Measurements from ENCODE around the gene UTP18. TPM values are rescaled to one million over a fixed set of nuclear protein-coding genes. Genes with fewer than 3 reads are reported as not detected.
"Not testable (repeated sequence)": the region's sequence is repeated elsewhere in the genome, so short reads cannot be mapped to it uniquely, and the experiment has no call there.

The UTP18 gene
- total RNA-seq, 1 donor from 2014 or later: 15.9 TPM

DNA sequence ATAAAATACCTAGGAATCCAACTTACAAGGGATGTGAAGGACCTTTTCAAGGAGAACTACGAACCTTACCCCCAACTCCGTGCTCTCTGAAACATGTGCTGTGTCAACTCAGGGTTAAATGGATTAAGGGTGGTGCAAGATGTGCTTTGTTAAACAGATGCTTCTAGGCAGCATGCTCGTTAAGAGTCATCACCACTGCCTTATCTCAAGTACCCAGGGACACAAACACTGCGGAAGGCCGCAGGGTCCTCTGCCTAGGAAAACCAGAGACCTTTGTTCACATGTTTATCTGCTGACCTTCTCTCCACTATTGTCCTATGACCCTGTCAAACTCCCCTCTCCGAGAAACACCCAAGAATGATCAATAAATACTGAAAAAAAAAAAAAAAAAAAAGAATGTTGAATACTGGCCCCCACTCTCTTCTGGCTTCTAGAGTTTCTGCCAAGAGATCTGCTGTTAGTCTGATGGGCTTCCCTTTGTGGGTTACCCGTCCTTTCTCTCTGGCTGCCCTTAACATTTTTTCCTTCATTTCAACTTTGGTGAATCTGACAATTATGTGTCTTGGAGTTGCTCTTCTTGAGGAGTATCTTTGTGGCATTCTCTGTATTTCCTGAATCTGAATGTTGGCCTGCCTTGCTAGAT, 70.6 kb downstream of the UTP18 start:
- not testable (repeated sequence) for DNase-seq (ENCODE audit: low spot score)

DNA sequence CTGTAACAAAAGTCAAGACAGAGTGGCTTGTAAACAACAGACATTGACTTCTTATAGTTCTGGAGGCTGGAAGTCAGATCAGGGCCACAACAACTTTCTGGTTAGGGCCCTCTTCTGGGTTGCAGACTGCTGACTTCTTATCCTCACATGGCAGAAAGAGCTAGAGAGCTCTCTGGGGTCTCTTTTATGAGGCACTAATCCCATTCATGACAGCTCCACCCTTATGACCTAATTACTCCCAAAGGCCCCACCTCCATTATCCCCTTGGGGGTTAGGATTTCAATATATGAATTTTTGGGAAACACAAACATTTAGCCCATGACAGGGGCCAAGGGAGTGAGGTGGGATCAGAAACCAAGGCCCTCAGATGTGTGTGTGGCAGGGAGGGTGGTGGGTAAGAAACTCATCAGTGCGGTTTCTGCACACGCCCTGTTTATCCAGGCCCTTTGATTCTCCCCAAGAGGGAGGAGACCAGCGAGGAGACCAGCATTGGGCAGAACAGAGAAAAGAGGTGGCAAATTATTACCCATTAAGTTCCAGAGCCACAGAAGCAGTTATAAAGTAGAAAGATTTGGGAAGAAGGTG, 74.8 kb downstream of the UTP18 start:
- DNase-seq (ENCODE audit: low spot score): no peak

DNA sequence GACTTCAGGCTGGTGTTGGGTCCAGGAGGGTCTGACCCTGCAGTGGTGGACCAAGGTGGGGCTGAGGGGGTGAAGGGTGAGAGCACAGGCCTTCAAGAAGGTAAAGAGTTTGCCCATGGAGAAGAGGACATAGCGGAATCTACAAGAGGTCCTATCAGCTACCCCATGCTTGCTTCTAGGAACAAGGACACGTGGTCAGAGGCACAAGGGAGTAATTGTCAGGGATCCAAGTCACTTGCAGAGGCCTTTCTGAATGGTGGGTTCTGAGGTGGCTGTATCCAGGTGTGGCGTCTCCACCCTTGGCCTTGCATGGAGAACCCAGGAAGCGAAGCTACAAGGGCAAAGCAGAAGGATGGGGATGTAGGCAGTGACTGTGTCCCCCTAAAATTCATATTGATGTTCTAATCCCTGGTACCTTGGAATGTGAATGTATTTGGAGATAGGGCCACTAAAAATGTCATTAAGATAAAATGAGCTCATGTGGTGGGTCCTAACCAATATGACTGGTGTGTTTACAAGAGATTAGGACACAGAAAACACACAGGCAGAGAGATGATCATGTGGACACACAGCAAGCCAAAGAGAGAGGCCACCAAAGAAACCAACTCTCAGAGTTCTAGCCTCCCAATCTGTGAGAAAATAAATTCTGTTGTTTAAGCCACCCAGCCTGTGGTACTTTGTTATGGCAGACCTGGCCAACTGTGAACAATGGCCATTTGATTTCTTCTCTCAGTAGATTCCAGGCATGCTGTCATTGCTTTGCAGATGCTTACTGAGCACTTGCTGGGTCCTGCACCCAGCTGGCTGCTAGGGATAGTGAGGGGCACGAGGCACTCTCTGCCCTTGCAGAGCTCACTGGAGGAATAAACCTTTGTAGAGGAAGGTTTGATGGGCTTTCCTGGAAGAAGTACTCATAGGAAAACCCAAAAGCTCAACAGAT, 75.8 kb downstream of the UTP18 start:
- DNase-seq (ENCODE audit: low spot score): no peak

DNA sequence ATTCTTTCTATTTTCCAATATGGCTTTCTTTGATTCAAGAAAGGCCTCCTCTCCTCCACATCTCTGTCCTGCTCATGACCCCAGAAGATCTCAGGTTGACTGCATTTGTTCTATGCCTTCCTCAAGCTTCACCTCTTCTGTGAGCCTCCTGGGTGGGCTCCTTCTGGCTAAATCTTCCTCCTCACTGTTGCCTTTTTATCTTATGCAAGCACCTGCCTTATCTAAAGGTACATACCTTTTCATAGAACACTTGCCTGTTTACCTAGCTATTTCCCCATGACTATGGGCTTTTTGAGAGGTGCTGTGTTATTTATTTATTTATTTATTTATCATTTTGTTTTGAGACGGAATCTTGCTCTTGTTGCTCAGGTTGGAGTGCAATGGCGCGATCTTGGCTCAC, 81.1 kb downstream of the UTP18 start:
- no peak for DNase-seq (ENCODE audit: low spot score)

DNA sequence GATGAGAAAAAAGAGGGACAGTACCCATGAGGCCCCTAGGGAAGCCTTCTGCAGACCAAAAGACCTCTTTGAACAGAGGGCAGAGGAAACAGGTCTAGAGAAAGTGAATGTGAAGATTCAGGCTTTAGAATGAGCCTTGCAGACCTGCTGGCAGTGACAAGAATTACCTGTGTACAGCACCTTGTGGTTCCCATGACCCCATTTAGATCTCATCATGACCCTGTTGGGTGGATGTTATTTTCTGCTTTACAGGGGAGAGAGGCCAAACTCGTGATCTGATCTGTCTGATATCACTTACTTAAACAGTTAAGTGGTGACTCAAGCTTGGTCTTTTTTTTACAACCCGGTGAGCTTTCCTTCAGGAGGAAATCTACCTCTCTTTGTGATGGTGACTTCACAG, 81.9 kb downstream of the UTP18 start:
- no peak for DNase-seq (ENCODE audit: low spot score)

DNA sequence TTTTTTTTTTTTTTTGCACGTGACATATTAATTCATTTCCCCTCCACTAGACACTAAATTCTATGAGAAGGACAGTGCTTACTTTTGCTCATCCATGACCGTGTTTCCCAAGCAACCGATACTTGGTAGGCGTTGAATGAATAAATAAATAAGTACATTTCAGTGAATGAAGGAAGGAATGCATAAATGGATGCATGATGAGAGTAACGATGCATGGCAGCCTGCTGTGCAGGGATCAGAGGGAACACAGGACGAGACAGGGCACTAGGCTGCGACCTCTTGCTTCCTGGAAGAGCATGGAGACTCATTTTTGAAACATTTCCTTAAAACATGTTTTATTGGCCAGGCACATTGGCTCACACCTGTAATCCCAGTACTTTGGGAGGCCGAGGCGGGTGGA, 84.2 kb downstream of the UTP18 start:
- no peak for DNase-seq (ENCODE audit: low spot score)

DNA sequence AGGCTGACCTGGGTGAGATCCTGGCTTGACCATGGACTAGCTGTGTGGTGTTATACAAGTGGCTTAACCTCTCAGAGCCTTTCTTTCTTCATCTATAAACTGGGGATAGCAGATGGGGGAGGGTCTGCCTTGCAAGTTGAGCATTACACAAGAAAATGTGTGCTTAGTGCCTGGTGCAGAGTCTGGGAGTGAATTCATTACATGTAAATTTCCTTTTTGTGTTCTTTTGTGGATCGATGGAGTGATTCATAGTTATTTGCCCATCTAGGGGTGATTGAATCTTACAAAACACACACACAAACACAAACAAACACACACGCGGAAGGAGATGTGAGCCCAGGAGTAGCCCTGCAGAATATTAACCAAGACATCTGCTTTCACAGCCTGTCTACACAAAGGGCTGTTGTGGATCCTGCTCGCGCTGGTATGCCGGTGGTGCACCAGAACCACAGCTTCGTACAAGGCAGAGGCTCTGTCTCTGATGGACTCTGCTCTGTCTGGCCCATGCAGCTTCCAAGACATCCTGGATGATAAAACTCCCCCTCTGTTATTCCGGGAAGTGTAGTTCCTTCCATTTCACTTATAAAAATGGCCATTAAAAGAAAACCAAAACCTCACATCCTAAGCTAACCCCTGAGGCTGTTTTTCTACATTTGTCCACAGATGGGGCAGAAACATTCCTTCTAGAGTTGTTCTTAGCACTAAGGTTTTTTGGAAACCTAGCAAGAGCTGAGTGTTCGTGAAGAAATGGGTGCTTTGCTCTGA, 86.1 kb downstream of the UTP18 start:
- no peak for DNase-seq (ENCODE audit: low spot score)

Other genes with a start within 250 kb of the UTP18 start
- 105 TPM for gene SPAG9, start 139.7 kb upstream of the UTP18 start, total RNA-seq (ENCODE audit: insufficient read depth, low replicate concordance)
- gene NME1, start 107.0 kb upstream of the UTP18 start, total RNA-seq (ENCODE audit: insufficient read depth, low replicate concordance): 65.5 TPM
- 355 TPM for gene NME2, start 94.1 kb upstream of the UTP18 start, total RNA-seq (ENCODE audit: insufficient read depth, low replicate concordance)
- gene MBTD1, start 497 bp upstream of the UTP18 start, total RNA-seq (ENCODE audit: insufficient read depth, low replicate concordance): 41.9 TPM

Measured in umbilical cord (tissue), 2 donors.